HG03060 (cell line): ENCODE measurements around the gene RIOK1.

Experiments used
- ATAC-seq: cut with Tn5 transposase; IDR thresholded peaks from one replicate; pipeline ENCODE4 v1.9.1; 2021; ENCODE audit warnings: low read depth, moderate number of reproducible peaks; ENCODE audit not compliant: unreplicated experiment

Gene RIOK1

GRCh38 chr6:7406743-7407142 lies 17.1 kb downstream of the RIOK1 start:
- ATAC-seq: no peak

DNA sequence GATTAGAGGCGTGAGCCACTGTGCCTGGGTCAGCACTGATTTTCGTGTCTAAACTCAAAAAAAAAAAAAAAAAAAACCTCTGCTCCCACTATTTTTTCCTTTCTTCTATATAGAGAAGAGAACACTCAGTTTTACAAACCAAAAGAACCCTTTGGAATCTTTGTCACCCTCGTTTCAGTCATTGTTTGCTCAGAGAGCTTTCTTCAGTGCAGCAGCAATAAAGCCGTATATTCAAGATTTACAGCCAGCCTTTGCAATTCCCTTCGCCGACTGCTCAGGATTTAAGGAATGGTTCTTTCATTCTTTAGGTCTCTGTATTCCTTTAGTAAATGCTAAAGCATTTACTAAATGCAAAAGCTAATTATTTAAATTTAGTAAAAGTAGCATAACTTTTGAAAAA lies 20.1 kb downstream of the RIOK1 start:
- no peak for ATAC-seq

GRCh38 chr6:7410851-7411250 lies 21.2 kb downstream of the RIOK1 start:
- no peak for ATAC-seq

GRCh38 chr6:7411328-7411727 lies 21.7 kb downstream of the RIOK1 start:
- ATAC-seq: no peak

GRCh38 chr6:7413151-7413823 lies 23.7 kb downstream of the RIOK1 start:
- no peak for ATAC-seq

GRCh38 chr6:7414811-7415210 lies 25.2 kb downstream of the RIOK1 start:
- ATAC-seq: no peak

DNA sequence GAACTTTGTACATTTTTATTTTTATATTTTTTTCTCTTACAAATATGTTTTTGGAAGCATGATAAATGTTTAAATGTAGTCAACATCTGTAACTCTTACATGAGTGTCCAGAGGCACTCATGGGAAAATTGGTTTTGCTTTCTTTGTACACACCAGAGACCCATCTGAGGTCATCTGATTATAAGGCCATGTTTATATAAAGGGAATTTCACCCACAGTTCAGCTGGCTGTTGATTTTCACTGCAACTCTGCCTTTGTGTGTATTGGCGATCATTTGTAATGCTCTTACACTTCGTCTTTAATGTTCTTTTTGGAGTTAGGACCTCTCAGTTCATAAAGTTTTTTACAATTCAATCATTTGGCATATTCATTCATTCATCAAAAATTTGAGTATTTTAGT lies 28.1 kb downstream of the RIOK1 start:
- no peak for ATAC-seq

DNA sequence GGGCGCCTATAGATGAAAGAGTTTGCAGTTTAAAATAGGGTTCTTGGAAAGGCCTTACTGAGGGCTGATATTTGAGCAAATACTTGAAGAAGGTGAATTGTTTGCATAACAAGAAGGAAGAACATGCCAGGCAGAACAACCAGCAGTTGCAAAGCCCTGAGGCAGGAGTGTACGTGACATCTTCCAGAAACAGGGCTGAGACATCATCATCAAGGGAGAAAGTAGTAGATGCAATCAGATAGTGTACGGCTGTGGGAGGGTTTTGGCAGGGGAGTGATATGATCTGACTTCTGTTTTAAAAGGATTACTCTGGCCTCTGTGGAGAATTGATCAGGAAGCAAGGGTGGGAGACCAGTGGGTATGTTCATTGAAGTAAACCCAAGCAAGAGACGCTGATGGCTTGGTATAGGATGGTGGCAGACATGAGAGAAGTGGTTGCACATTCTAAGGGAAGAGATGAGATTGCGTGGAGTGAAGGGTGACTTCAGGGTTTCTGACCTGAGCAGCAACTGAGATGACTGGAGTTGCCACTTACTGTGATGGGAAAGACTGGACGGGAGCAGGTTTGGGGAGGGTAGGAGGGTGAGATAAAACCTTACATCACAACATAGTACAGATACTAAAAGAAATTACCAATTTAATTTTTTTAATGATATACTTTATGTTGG lies 28.8 kb downstream of the RIOK1 start:
- no peak for ATAC-seq

GRCh38 chr6:7419065-7419464 lies 29.5 kb downstream of the RIOK1 start:
- ATAC-seq: no peak

DNA sequence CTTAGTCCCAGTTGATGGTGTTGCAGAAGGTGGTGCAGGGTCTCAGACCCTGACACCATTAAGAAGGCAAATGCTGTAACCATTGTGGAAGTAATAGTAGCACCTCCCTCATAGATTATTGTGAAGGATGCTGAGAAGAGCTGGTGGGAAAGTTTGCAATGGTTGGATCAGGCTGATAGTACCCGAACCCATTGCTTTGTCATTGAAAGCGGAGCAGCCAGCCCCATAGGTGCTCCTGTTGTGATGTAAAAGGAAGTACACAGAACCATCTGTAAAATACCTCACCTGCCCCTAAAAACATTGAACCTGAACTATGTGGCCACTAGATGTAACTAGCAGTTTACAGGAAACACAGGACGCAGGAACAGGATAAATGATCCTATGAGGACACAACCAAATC lies 31.5 kb downstream of the RIOK1 start:
- no peak for ATAC-seq

DNA sequence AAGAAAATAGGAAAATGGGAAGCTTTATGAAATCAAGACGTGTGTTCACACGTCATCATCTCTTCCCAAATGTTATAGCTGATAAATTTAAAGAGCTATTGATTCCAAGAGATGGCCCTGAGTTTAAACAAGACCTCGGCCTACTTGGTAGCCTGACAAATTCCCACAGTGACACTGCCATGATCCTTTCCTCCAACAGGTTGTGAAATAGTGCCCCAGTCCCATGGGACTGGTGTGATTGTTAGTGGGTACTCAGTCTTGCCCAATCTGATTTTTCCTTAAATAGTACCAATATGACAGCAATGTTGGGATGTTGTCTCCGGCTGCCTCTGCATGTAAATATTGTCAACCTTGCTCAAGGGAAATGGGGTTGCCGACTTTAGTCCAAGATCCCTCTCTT lies 34.5 kb downstream of the RIOK1 start:
- no peak for ATAC-seq

GRCh38 chr6:7424967-7425807 lies 35.6 kb downstream of the RIOK1 start:
- ATAC-seq: no peak

GRCh38 chr6:7425808-7426190 lies 36.2 kb downstream of the RIOK1 start:
- no peak for ATAC-seq

DNA sequence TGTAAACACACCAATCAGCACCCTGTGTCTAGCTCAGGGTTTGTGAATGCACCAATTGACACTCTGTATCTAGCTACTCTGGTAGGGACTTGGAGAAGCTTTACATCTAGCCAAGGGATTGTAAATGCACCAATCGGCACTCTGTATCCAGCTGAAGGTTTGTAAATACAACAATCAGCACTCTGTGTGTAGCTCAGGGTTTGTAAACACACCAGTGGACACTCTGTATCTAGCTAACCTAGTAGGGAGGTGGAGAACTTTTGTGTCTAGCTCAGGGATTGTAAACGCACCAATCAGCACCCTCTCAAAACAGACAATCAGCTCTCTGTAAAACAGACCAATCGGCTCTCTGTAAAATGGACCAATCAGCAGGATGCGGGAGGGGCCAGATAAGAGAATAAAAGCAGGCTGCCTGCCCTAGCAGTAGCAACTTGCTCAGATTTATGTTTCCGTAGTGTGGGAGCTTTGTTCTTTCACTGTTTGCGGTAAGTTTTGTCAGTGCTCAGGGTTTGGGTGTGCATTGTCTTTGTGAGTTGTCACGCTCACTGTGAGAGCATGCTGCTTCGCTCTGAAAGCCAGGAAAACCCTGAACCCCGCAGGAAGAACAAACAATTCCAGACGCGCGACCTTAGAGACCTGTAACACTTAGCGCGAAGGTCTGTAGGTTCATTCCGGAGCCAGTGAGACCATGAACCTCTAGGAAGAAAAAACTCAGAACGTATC lies 37.0 kb downstream of the RIOK1 start:
- ATAC-seq: no peak

DNA sequence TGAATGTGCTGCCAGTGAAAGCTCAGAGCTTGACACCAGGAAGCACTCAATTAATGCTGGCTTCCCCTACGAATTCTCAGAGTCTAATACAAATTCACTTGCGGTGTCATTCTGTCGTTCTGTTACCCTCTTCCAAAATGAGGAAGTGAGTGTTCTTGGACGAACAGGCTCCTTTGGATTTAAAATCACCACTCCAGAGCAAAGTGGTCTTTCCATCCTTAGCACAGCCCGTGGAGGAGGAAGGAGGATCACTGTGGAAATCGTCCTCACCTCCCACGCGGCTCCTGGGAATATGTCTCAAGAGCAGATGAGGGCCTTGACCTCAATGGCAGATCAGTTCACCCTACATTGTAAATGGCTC lies 41.7 kb downstream of the RIOK1 start:
- no peak for ATAC-seq

DNA sequence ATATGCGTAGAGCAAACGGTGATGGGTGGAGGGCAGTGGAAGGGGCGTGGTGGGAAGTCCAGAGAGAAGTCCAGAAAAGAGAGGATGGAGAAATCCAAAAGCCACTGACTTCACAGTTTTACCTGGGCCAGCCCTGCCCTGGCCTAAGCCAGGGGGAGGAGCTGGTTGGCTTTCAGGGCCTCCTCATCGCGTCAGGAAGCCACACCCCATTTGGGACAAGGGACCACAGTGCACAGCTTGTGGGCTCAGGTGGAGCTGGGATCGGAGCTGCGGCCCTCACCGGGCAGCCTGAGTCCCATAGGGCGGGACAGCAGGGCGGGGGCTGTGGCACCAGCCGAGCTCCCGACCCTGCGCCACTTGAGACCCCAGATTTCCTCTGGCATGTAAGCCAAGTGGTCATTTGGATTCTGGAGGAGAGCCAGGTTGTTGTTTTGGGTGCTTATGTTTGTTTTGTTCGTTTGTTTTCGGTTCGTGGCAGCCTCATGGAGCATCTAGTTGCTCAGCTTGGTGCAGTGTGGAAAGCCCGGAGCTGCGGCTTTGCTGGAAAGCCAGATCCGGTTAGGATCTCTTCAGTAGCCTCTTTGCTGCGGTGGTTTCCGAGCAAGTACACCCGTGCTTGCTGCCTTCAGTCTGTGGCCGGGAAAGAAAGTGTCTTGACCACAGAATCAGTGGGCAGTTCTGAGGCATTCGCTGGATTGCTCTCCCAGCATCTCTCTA lies 42.2 kb downstream of the RIOK1 start:
- ATAC-seq: no peak

- no peak for ATAC-seq
These were observed 42.9 kb downstream of the RIOK1 start for GRCh38 chr6:7432391-7433120.

GRCh38 chr6:7433121-7433617 lies 43.6 kb downstream of the RIOK1 start:
- no peak for ATAC-seq

DNA sequence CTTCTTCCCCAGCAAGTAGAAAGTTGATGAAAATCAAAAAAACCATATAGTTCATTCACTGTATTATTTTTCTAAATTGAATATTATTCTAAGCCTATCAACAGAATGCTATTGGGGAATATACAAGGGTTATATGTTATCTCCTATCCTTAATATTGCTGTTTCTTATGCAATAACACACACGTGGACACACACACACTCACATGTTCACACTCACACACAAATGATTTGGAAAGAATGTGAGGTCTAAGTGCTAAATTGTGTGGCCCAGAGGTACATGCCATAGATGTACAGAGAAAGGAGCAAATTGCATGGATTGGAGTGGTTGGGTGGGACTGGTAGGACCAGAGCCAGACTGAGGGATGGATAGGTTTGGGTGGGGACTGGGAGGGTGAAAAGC lies 45.1 kb downstream of the RIOK1 start:
- ATAC-seq: no peak

GRCh38 chr6:7438011-7438410 lies 48.4 kb downstream of the RIOK1 start:
- no peak for ATAC-seq
